Stimulated activated CD4-positive, alpha-beta T cell treated with anti-CD3 and anti-CD28 coated beads, Interleukin-15, amount 100 ng/mL, for 48 hours (primary cell): ENCODE results near the gene NUTM2B.
"Not testable (repeated sequence)": the region's sequence is repeated elsewhere in the genome, so short reads cannot be mapped to it uniquely, and the experiment has no call there.

Source experiments
- DNase-seq, 2 donors: peaks; one replicate each; pipeline ENCODE4 v3.0.0-alpha.2; 2020; ENCODE audit warnings: low read depth in 2 of 2

NUTM2B gene

DNA sequence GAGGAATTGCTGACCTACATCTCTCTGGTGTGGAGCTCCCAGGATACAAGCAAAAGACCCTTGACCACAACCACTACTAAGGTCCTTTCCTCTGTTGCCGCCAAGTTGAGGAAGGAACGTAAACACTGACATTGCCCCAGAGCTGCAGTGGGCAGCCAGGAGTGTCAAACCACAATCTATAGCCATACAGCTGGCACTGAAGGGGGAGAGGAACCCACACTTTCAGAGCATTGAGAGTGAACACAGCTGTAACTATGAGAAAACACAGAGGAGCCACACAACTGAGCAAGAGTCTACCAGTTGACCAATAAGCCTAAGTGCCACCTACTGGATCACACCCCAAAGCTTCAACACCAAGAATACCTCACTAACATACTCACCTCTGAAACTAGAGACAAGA is 45.5 kb downstream of the NUTM2B start:
- not testable (repeated sequence) for DNase-seq

- DNase-seq = not testable (repeated sequence)
These were observed 50.6 kb downstream of the NUTM2B start for GRCh38 chr10:79753601-79754000.

DNA sequence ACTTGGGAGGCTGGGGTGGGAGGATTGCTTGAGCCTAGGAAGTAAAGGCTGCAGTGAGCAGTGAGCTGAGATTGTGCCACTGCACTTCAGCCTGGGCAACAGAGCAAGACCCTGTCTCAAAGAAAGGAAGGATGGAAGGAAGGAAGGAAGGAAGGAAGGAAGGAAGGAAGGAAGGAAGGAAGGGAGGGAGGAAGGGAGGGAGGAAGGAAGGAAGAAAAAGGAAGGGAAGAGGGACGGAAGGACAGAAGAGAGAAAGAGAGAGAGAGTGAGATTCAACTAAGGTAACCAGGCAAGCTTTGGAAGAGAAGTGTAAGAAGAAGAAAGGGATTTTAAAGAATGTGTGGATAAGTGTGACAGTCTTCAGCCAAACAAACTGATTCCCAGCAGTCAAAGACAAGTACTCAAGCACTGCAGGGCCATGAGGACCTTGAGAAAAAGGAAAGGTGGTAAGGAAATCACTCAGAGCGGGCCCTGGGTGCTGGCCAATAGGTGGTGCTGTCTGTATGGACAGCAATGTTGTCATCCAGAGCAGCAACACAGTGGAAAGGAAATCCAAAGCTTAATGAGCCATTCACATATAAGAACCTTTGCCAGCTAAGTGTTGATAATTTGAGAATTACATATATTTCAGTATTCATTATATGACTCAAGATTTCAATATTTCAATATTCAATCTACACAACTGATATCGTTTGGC is 55.4 kb downstream of the NUTM2B start:
- DNase-seq = not testable (repeated sequence)
